ENCODE results near the gene STOML2. TPM values are rescaled to one million over a fixed set of nuclear protein-coding genes. Genes with fewer than 3 reads are reported as not detected.

Gene STOML2
- total RNA-seq, 1 experiment from 2014 or later, result 192 TPM

GRCh38 chr9:35073279-35073612 is 29.7 kb downstream of the STOML2 start:
- WGBS (ENCODE audit: extremely low coverage, insufficient read length, low lambda C conversion rate), result no CpG with 5 or more reads among the region's 2 CpGs
- peak overlapping the region; percentile 92 to 95; a peak in 4 of 5 replicates for H3K4me3 Mint-ChIP-seq
- Histone ChIP-seq H3K56ac (ENCODE audit: insufficient read length, low read depth, low read length) (no peak overlapping the region), H3K23me2 (ENCODE audit: insufficient read length, low read depth, low read length, poor library complexity, severe bottlenecking) (peaks cover 6% of the 10 kb centered on the region), H3K27ac (ENCODE audit: insufficient read length, low read depth, low read length) (peak overlapping the region; percentile 18), H3K79me1 (ENCODE audit: insufficient read depth, low read depth, low read length, poor library complexity, severe bottlenecking) (peaks cover 2% of the 10 kb centered on the region), H3K18ac (ENCODE audit: insufficient read length, low read depth, low read length) (peak overlapping the region; percentile 49), H3K4ac (ENCODE audit: low read depth, low read length) (no peak overlapping the region; the same call in 1 of the 2 replicates), H3K27me3 (ENCODE audit: insufficient read depth, low read length) (no peaks in the 10 kb centered on the region), H3K14ac (ENCODE audit: insufficient read depth, low read length) (no peak overlapping the region), H2BK20ac (ENCODE audit: low read depth, low read length, poor library complexity, severe bottlenecking) (no peak overlapping the region), H2AFZ (ENCODE audit: low read length) (no peak overlapping the region), H4K20me1 (ENCODE audit: control insufficient read depth, insufficient read depth, insufficient read length) (no peaks in the 10 kb centered on the region), H3K79me2 (ENCODE audit: insufficient read depth, low read length) (peaks cover 37% of the 10 kb centered on the region), H3K9ac (ENCODE audit: extremely low read depth, insufficient read length, low read length) (peak overlapping the region; percentile 27), H4K91ac (ENCODE audit: insufficient read length, low read depth, low read length) (no peak overlapping the region), H3K4me1 (ENCODE audit: insufficient read depth, low read length) (peaks cover 5% of the 10 kb centered on the region; the same call in 1 of the 2 replicates), H4K8ac (replicated peaks; ENCODE audit: insufficient read length, low read depth, low read length) (no peak overlapping the region), H2AK5ac (ENCODE audit: insufficient read length, low read length) (no peak overlapping the region), H3T11ph (ENCODE audit: low read length) (peak overlapping the region; percentile 20), H3K9me3 (ENCODE audit: control insufficient read depth, low read depth, low read length) (no peaks in the 10 kb centered on the region), H2BK12ac (ENCODE audit: insufficient read length, low read depth, low read length) (no peak overlapping the region), H2BK120ac (ENCODE audit: low read depth, low read length, poor library complexity, severe bottlenecking) (no peak overlapping the region), H2BK5ac (ENCODE audit: insufficient read length, low read length) (no peak overlapping the region), H3K23ac (ENCODE audit: insufficient read length, low read depth, low read length) (no peak overlapping the region), H4K5ac (ENCODE audit: insufficient read length, low read depth, low read length) (no peak overlapping the region), H2BK15ac (ENCODE audit: low read depth, low read length) (no peak overlapping the region), H3K4me2 (ENCODE audit: insufficient read depth, insufficient read length, low read length) (peak overlapping the region; percentile 30)
- peaks cover 24 to 26% of the 10 kb centered on the region in 2 experiments for H3K4me1 Mint-ChIP-seq
- no peak for DNase-seq
- no peaks in the 10 kb centered on the region; the same call in 1 of the 2 replicates for H3K27me3 Mint-ChIP-seq (ENCODE audit: low read depth)
- H3K9me3 Mint-ChIP-seq, result no peaks in the 10 kb centered on the region; a peak in 1 of 5 replicates
- H3K27ac Mint-ChIP-seq, result peak overlapping the region; percentile 94 to 99 (median 98)
- TF ChIP-seq CTCF (conservative IDR thresholded peaks at IDR 0.05), result no peak
- H3K36me3 Mint-ChIP-seq (ENCODE audit: insufficient read depth in 1 of 3, low read depth in 3 of 3), result peaks cover 57 to 82% (median 74%) of the 10 kb centered on the region in 3 experiments

Measured in H9 (cell line).